ENCODE data around the gene ARHGEF2.
A peak's percentile ranks its signal among the peaks of the same experiment; 100 is the strongest.
"Not testable (repeated sequence)": the region's sequence is repeated elsewhere in the genome, so short reads cannot be mapped to it uniquely, and the experiment has no call there.

ARHGEF2 gene

DNA sequence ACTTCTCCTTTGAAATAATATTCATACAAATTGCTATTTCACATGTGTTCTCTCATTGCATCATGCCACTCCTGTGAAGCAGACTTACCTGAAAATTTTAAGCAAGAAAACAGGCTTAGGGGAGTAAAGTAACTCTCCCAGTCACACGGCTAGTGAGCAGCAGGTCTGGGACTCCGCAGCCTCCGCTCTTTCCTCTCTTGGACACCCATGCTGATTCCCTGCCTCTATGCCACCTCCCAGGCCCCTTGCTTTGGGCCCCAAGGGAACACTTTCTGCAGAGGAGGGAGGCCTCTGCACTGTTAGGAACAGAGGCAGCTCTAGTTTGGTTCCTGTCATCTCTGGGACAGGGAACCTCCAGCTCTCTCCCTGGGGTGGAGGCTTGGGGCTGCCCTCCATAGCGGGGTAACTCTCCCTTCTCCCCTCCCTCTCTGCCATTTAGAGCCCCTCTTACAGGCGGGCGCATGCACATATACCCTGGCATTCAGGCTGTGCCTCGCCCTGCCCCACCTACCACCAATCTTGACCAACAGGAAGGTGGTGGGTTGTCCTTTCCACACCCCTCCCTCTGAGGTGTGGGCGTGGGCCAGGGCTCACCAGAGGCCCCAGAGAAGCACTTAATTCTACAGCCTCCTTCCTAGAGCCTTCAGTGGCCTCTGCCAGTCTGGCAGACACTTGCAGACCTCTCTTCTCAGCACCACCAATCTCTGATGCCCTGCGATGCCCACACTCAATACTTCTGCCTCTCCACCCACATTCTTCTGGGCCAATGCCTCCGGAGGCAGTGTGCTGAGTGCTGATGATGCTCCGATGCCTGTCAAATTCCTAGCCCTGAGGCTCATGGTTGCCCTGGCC is 37.1 kb downstream of the ARHGEF2 start, which contains the start of gene RXFP4:
RXFP4 (plus strand) TSS at position 646 of the 852 bp plus-strand sequence; CDS start at position 718, 72 bp downstream.
- DNase-seq, result no peak

DNA sequence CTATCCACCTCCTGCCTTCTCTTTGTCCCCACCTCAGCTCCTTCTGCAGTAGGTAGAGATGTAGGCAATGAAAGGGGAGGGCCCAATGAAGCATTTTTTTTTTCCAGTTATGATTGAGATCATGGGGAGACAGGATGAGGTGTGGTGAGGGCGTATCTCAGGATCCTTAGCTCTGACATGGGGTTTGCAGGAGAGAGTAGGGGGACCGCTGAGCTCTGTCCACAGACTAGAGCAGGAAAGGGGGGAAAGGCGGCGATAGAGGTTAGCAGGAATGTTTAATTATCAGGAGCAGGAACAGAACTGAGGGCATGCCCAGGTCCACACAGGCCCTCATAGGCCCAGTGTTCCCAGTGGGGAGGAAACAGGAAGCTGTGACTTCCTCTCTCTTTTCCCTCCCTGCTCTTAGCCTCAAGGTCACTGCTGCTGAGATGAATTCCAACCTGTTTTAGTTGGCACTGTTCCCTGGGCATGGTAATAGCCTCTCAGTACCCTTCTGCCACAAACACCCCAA is 37.8 kb downstream of the ARHGEF2 start:
- DNase-seq, result no peak

DNA sequence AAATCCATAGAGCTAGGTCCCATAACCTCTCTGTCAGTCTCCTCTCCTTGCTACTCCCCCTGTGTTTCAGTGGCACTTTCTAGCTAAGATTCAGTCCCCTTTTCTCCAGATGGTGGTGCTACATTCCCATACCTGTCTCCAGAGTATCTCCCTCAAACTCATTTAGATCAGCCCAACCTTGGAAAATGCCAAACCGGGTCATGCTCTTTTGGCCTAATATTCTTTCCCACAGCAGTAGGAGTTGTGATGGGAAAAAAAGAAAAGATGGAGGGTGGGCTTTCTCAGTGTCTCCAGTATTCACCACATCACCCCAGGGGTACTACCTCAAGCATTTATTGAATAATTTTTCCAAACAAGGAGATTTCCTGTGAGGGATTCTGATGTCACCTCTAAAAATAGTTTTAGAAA is 40.1 kb downstream of the ARHGEF2 start:
- DNase-seq, result no peak

DNA sequence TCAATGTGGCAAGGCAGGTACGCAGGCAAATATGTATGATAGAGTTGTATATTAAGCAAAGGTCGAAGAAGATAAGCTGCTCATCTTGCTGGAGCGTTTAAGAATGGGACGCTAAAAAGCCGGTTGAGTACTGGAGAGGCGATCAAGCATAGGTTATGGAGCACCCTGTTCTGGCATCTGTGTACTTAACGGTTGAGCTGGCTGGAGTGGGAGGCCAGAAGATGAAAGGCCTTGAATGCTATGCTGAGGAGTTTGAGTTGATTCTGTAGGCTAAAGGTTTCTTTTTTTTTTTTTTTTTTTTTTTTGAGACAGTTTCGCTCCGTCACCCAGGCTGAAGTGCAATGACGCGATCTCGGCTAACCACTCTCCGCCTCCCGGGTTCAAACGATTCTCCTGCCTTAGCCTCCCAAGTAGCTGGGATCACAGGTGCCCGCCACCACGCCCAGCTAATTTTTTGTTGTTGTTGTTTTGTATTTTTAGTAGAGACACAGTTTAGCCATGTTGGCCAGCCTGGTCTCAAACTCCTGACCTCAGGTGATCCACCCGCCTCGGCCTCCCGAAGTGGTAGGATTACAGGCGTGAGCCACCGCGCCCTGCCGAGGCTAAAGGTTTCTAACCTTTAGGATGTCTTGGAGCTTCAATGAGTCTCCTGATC is 43.3 kb downstream of the ARHGEF2 start:
- no peak for DNase-seq

DNA sequence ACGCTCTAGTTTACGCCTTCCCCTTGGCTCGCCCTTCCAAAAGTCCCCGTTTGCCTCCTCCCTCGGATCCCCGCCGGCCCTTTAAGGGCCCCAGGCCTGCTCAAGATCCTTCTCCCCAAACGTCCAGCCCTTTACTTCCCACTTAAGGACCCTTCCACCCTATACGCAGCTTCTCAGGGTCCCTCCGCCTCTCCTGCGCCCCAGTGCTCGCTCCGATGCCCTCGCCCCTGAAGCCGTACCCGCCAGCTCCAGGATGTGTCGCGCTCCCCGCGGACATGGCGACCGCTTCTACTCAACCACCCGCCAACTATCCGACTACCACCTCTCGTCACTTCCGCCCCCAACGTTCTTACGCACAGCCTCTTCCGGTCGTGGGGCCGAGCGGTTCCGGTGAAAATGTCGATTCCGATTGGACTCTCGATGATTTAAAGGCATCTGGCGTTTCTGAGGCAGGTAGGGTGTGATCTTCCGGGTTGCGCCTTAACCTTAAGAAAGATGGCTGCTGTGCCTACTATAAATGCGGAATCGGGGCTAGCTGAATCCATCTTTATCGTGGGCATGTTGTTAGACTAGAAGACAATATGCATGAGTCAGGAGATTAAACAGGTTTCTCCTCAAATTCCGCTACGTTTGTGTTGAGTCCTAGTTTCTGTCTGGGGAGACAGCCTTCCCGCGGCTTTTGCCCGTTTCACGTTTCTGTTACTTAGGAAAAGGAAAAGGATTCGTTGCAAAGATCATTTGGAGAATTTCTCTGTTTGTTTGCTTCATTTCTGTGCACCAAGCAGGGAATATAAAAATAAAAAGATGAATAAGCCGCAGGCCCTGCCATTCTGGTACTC is 44.0 kb downstream of the ARHGEF2 start, which contains the start of gene KHDC4:
KHDC4 (minus strand) TSS at position 317 of the 839 bp plus-strand sequence; CDS start at position 277, 40 bp downstream.
- DNase-seq, result peak; percentile 87

DNA sequence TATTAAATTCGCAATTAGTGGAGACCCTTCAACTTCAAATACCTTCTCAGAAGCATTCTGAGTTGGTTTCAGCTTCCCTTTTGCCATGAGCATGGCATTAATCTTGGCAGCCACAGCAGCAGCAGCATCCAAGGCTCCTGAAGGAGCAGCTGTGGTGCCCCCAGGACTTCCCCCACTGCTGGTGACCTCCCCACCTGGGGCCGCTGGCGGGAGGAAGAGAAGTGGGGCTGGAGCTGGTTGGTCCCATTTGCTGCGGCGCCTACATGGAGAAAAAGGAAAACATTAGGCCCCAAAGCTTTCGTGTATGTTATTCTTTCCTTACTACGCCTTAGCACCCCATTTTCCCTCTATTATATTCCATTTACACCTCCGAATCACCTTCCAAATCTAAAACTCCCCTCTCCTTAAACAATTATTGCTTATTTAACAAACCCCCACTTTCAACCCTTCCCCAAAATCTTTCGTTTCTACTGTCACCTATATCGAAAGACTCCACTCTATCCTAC is 44.7 kb downstream of the ARHGEF2 start:
- DNase-seq, result no peak

DNA sequence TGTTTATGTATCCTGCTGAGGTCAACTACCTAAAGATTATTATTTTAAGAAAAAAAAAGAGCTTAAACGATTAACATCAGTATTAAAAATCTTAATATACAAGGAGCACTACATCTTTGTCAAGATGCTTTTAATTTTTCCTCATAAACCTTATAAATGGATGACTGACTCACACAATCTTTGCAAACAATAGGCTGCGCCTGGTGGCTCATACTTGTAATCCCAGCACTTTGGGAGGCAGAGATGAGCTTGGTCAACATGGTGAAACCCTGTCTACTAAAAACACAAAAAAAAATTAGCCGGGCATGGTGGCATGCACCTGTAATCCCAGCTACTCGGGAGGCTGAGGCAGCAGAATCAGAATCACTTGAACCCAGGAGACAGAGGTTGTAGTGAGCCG is 45.9 kb downstream of the ARHGEF2 start:
- no peak for DNase-seq

DNA sequence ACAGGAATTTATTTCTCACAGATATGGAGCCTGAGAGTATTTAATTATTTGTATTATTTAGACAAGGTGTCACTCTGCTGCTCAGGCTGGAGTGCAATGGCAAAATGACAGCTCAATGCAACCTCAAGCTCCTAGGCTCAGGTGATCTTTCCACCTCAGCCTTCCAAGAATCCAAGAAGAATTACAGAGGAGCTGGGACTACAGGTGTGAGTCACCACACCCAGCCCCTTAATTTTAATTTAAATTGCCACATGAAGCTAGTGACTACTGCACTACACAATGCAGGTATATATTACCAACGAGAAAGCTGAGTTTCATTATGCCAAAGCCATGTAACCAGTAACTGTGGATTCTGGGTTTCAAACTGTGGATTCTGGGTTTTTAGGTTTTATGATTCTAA is 46.3 kb downstream of the ARHGEF2 start:
- no peak for DNase-seq

DNA sequence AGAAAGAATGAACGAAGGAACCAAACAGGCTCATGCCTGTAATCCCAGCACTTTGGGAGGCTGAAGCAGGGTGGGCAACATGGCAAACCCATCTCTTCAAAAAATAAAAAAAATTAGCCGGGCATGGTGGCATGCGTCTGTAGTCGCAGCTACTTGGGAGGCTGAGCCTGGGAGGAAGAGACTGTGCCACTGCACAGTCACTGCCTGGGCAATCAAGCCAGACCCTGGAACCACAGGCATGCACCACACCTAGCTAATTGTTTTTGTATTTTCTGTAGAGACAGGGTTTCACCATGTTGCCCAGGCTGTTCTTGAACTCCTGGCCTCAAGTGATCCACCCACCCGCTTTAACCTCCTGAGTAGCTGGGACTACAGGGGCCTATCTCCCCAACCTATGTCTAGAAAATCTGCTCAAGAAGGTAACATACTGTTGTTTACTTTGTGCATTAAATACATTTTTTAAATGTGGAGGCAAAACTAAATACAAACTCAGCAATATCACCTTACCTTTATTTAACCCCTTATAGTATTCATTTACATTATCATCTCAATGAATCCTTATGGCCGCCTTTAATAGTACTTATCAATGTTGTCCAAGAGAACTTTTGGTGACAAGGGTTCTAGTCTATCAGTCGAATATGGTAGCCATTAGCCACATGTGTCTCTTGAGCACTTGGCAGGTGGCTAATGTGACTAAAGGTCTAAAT is 46.9 kb downstream of the ARHGEF2 start:
- no peak for DNase-seq

DNA sequence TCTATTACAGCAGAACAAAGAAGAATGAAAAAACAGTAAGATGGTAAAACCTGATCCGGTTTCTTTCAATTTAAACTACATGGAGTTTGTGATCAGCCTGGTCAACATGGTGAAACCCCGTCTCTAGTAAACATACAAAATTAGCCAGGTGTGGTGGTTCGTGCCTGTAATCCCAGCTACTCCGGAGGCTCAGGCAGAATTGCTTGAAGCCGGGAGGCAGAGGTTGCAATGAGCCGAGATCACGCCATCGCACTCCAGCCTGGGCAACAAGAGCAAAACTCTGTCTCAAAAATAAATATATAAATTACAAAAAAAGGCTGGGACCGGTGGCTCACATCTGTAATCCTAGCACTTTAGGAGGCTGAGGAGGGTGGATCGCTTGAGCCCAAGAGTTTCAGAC is 47.6 kb downstream of the ARHGEF2 start:
- not testable (repeated sequence) for DNase-seq

DNA sequence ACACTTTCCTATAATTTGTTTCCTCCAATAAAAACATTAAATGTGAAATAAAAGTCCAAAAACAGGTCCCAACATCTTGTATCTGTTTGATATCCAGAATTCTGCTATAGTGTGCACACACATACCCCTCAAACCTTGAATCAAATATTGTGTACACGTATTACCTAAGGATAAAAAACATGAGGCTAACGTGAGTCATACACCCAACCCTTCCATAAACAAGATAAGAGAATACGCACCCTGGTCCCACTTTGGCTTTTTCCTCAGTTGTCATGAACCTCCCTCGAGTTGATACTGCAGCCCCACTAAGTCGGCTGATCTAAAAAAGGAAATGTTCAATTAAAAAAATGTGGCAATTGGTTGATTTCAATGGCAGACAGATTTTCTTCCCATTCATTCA is 49.3 kb downstream of the ARHGEF2 start:
- DNase-seq, result no peak

DNA sequence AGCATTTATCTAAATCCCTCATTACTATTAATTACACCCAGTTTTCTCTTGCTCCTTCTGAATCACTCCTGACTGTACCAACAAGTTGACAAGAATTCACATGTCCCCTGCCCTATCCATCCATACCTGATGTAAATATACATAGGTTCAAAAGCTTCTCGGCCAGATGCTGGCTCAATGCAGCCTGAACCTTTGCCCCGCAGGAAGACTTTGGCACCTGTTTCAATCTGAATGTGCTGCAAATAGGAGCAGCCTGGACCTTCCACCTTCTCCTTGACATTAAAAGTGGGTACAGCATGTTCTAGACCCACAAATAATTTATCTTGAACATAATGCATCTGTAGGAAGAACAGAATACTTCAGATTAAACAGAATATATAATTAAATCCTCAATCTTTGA is 52.8 kb downstream of the ARHGEF2 start:
- DNase-seq, result no peak

DNA sequence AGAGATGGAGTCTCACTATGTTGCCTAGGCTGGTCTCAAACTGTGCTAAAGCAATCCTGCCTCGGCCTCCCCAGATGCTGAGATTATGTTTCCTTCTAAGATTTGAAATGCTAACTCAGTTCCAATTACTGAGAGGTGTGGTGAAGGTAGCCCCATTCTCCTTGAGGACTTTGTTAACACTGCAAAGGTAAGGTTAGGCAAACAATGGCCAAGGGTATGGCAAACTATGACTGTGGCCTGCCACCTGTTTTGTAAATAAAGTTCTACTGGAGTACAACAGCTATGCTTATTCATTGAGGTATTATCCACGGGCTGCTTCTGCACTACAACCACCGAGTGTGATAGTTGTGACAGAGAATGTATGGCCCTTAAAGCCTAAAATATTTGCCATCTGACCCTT is 57.6 kb downstream of the ARHGEF2 start:
- DNase-seq, result no peak

DNA sequence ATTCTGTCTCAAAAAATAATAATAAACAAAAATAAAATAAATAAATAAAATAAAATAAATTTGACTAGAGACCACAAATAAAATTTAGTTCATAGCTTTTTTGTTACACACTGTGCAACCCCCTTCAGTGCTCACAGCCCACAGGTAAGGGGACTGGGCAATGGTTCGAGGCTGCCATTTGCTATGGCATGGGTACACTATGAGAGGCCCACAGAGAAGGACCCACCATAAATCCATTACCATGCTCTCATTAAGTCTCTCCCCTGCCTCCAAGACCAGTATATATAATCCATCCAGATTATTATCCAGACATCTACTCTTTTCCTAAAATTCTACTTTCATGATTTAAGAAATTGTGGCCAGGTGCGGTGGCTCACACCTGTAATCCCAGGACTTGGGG is 58.5 kb downstream of the ARHGEF2 start:
- DNase-seq, result no peak

DNA sequence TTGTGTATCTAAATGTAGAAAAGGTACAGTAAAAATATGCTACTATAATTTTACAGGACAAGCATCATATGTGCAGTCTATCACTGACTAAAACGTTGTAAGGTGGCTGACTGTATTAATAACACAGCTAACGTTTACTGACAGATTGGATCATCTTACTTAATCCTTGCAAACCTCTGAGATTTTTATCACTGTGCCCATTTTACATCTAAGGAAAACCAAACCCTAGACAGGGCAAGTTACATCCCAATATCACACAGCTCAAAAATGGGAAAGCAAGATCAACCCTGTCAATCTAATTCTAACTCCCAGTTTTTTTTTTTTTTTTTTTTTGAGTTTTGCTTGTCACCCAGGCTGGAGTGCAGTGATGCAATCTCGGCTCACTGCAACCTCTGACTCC is 59.7 kb downstream of the ARHGEF2 start:
- DNase-seq, result no peak

DNA sequence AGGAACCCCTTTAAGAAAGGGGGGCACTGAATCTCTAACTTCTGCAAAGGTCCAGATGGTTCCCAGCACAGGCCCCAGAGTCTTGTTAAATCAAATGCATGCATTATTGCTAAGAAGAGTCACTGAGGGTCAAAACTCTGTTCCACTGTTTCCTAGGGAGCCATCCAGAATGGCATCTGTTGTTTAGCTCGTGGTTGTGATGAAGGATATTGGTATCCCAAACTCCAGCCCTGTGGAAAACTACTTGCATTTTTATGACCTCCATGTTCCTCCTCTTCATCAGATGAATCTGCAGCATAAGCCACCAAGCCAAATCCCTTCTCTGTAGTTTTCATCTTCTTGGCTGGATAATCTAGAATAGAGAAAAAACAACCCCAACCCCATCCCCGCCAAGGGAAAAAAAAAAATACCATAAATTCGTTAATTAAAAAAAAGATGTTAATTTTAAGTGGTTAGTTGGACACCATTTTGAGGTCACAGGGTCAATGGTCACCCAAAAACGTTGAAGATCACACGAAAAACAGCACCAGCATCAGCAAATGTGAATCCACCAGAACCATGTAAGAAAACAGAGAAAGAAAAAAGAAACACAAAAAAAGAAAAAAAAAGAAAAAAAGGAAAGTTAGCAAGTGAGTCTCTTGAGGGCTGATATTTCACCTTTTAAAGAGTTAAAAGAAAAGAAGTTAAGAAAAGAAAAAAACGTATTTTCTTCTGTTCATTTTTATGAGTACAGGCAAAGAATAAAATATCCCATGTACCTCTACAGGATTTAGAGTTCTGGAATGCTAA is 64.2 kb downstream of the ARHGEF2 start:
- DNase-seq, result no peak

DNA sequence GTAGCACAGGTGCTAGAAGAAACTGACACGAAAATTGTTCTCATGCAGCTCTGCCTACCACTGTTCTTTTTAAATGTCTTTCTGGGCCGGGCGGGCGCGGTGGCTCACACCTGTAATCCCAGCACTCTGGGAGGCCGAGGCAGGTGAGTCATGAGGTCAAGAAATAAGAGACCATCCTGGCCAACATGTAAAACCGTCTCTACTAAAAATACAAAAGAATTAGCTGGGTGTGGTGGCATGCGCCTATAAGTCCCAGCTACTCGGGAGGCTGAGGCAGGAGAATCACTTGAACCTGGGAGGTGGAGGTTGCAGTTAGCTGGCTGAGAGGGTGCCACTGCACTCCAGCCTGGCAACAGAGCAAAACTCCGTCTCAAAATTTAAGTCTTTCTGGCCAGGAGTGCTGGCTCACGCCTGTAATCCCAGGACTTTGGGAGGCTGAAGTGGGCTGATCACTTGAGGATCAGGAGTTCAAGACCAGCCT is 66.3 kb downstream of the ARHGEF2 start:
- no peak for DNase-seq

DNA sequence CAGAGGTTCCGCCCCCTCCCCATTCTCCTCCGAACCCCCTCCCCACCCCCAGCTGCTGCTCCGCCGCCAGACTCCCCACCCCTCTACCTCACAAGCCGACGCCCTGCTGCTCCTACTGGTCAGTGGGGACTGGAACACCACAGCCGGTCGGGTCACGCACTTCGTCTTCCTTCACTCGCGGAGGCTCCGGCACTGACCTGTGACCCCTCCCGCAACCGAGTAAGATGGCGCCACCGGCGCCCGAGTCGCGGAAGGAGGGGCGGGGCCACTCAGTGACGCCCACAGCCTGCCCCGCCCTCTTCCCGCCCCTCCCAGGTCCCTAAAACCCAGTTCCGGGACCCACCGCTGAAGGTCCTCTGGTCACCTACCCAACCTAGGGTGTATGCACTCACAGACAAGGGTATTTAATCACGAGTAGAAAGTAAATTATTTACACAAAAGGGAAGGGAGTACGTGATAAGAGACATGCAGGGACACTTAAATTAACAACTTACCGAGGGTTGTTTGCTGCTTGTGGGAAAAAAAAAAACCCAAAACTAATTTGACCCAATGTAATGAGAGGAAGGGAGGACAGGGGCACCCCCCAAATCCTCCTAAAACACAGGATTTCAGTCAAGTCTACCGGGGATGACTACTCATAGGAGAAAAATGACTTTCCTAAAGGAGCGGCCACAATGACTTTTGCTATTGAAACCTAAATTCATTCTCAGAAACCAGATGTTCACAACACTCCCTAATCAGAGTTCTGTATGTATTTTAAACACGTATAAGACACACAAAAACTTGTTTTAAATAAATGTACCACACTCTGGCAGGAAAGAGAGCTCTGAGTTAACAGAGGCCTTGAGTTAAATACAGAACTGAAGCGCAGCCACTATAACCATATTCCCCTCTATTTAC is 66.9 kb downstream of the ARHGEF2 start, which contains the start of gene RIT1:
RIT1 (minus strand) TSS at position 194 of the 900 bp plus-strand sequence. CDS start 588 bp downstream, outside the sequence.
- DNase-seq, result peak; percentile 67

DNA sequence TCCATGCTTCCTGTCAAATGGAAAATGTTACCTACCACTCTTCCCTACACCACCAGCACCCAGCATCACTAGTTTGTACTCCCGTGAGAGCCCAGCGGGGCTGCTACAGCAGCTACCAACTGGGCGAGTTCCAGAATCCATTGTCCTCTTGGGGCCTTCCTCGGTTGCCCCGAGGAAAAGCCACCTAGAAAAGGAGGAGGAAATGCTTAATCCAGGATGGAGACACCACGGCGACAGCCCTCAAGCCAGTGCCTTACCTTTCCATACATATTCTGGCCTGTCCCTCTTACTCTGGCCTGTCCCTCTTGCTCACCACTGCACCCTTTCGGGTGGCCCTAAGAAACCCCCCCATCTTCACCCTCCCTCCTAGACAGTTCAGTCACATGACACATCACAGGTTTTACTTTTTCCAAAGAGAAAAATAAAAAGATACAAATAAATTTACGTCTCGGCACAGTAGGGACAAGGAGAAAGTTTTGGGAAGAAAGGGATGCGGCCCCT is 67.7 kb downstream of the ARHGEF2 start:
- no peak for DNase-seq

DNA sequence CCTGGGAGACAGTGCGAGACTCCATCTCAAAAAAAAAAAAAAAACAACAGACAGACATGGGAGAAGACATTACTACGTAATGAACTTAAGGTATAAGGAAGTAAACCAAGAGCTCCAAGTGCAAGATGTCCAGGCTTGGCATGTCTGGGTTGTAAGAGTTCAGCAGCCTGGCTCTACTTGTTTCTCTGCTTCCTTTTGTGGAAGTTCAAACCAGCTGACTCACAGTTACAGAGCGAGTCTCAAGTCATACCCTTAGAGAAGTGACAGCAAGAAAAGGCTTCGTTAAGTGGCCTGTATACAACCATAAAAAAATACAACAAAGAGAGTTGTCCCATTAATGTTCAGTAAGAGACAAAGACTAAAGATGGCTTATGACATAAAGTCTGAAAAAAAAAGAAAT is 68.5 kb downstream of the ARHGEF2 start:
- DNase-seq, result no peak
